Measurements from ENCODE around the gene EGLN3. TPM values are rescaled to one million over a fixed set of nuclear protein-coding genes. Genes with fewer than 3 reads are reported as not detected.

The EGLN3 gene
- total and polyA plus RNA-seq, 2 donors (not counting 3 experiments of a cell fraction or from before 2014, with no cell fraction given): 0.20 TPM; not detected in 1

GRCh38 chr14:33897878-33898535 lies 52.9 kb downstream of the EGLN3 start:
- Histone ChIP-seq H3K79me2 (ENCODE audit: control insufficient read depth, insufficient read depth, low read length) (no peaks in the 10 kb centered on the region), H2AFZ (ENCODE audit: low read depth, low read length) (no peak overlapping the region), H3K4me2 (ENCODE audit: insufficient read depth, low read length) (no peak overlapping the region), H3K9me3 (replicated peaks; ENCODE audit: control insufficient read depth, insufficient read depth, low read length) (no peaks in the 10 kb centered on the region), H3K9ac (replicated peaks; ENCODE audit: extremely low read depth, insufficient read depth, low read length) (no peak overlapping the region), H3K4me3 (replicated peaks in 1 of 3; ENCODE audit: insufficient read depth in 1 of 3, low read depth in 1 of 3, low read length in 3 of 3) (no peak overlapping the region), H4K20me1 (replicated peaks; ENCODE audit: control insufficient read depth, extremely low read depth, insufficient read depth, low read length) (no peaks in the 10 kb centered on the region), H3K4me1 (ENCODE audit: control insufficient read depth, extremely low read depth, insufficient read depth, low read length) (no peaks in the 10 kb centered on the region), H3K36me3 (ENCODE audit: control insufficient read depth in 2 of 2, extremely low read depth in 1 of 2, insufficient read depth in 2 of 2, low read length in 2 of 2) (no peaks in the 10 kb centered on the region), H3K27me3 (ENCODE audit: control insufficient read depth in 2 of 2, insufficient read depth in 2 of 2, low read length in 2 of 2) (peaks cover 0 to 2% of the 10 kb centered on the region in 2 experiments), H3K27ac (ENCODE audit: insufficient read depth, low read depth, low read length) (no peak overlapping the region), H3K9me1 (replicated peaks; ENCODE audit: control insufficient read depth, extremely low read depth, insufficient read depth, low read length) (no peaks in the 10 kb centered on the region)
- no peak for DNase-seq (ENCODE audit: low read depth, low spot score)
- ChIA-PET POLR2A (no interaction called here), CTCF (no interaction called here)
- TF ChIP-seq, protein P1, sequence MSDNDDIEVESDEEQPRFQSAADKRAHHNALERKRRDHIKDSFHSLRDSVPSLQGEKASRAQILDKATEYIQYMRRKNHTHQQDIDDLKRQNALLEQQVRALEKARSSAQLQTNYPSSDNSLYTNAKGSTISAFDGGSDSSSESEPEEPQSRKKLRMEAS (IDR thresholded peaks at IDR 0.05; ENCODE audit: insufficient read depth, insufficient read length): no peak
- no peak for TF ChIP-seq POLR2A (IDR thresholded peaks at IDR 0.05; ENCODE audit: low read depth, low read length)
- TF ChIP-seq, protein P2, sequence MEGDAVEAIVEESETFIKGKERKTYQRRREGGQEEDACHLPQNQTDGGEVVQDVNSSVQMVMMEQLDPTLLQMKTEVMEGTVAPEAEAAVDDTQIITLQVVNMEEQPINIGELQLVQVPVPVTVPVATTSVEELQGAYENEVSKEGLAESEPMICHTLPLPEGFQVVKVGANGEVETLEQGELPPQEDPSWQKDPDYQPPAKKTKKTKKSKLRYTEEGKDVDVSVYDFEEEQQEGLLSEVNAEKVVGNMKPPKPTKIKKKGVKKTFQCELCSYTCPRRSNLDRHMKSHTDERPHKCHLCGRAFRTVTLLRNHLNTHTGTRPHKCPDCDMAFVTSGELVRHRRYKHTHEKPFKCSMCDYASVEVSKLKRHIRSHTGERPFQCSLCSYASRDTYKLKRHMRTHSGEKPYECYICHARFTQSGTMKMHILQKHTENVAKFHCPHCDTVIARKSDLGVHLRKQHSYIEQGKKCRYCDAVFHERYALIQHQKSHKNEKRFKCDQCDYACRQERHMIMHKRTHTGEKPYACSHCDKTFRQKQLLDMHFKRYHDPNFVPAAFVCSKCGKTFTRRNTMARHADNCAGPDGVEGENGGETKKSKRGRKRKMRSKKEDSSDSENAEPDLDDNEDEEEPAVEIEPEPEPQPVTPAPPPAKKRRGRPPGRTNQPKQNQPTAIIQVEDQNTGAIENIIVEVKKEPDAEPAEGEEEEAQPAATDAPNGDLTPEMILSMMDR (IDR thresholded peaks at IDR 0.05; ENCODE audit: extremely low read depth in 1 of 2, insufficient read depth in 1 of 2, low read depth in 1 of 2, low read length in 2 of 2): no peak
- TF ChIP-seq POLR2AphosphoS5 (IDR thresholded peaks at IDR 0.05; ENCODE audit: insufficient read depth, low read depth, low read length): no peak
- no peak for TF ChIP-seq EZH2 (IDR thresholded peaks at IDR 0.05; ENCODE audit: borderline replicate concordance, low read depth, low read length, severe bottlenecking)
- no peak for TF ChIP-seq MYC (IDR thresholded peaks at IDR 0.05; ENCODE audit: low read depth, low read length)
- no peak for TF ChIP-seq FOS (IDR thresholded peaks at IDR 0.05; ENCODE audit: borderline replicate concordance, insufficient read depth, low read length)
- TF ChIP-seq JUN (IDR thresholded peaks at IDR 0.05; ENCODE audit: borderline replicate concordance, insufficient read depth, insufficient read length, low read depth): no peak
- no peak for TF ChIP-seq GATA2 (IDR thresholded peaks at IDR 0.05; ENCODE audit: insufficient read depth, insufficient read length, low read depth, low read length)
- intact Hi-C loops (cut with micrococcal nuclease): no loop called here
- no peak for FAIRE-seq
- dilution Hi-C loops (cut with MboI; ENCODE audit: extremely low pct_ligation_motif_present, low sequenced_read_pairs): no loop called here
- BruUV-seq (replicated peaks): no TSS peak

Data from endothelial cell of umbilical vein (primary cell).